Measurements from ENCODE around the gene CSNK1E.

DNA sequence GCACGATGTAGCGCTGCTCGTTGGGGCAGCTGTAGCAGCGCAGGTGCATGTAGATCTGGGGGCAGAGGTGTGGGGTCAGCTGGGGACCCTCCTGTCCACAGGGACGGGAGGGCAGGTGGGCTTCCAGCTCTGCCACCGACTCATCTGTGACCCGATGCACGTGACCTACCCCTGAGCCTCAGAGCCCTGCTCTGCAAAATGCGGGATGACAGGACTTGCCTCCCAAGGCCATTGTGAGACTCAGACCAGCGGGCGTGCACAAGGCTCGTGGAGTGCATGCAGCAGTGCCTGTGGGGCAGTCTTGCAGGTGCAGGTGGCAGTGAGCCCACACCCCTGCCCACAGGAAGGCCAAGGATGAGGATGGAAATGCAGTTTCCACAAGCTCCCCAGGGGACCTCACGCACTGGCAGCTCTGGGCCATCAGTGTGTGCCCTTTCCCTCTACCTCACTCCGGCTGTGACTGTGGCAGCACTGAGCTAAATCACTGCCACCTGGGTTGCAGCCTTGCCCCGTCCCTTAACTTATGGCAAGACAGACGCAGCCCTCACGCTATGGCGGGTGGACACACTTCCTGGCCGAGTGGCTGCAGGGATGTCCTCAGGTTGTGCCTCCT is 71.1 kb downstream of the CSNK1E start:
- TF ChIP-seq EZH2 (IDR thresholded peaks at IDR 0.05; ENCODE audit: borderline replicate concordance) = no peak
- TF ChIP-seq, protein P1, sequence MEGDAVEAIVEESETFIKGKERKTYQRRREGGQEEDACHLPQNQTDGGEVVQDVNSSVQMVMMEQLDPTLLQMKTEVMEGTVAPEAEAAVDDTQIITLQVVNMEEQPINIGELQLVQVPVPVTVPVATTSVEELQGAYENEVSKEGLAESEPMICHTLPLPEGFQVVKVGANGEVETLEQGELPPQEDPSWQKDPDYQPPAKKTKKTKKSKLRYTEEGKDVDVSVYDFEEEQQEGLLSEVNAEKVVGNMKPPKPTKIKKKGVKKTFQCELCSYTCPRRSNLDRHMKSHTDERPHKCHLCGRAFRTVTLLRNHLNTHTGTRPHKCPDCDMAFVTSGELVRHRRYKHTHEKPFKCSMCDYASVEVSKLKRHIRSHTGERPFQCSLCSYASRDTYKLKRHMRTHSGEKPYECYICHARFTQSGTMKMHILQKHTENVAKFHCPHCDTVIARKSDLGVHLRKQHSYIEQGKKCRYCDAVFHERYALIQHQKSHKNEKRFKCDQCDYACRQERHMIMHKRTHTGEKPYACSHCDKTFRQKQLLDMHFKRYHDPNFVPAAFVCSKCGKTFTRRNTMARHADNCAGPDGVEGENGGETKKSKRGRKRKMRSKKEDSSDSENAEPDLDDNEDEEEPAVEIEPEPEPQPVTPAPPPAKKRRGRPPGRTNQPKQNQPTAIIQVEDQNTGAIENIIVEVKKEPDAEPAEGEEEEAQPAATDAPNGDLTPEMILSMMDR (IDR thresholded peaks at IDR 0.05; ENCODE audit: poor library complexity) = no peak
